K562 (cell line): Measurements from ENCODE around the gene ZNF593OS. TPM values are rescaled to one million over a fixed set of nuclear protein-coding genes. Genes with fewer than 3 reads are reported as not detected.
A peak's percentile ranks its signal among the peaks of the same experiment; 100 is the strongest.

Experiments
- CBFA2T3 ChIP-seq: fragments of 450-650 bp; IDR thresholded peaks from 2 replicates; pipeline ENCODE4 v1.6.1; 2017
- CEBPB ChIP-seq: fragments of 450-650 bp; IDR thresholded peaks from 2 replicates; pipeline ENCODE4 v1.6.1; 2016; ENCODE audit warnings: missing genetic modification characterization, missing compliant biosample characterization
- CTBP1 ChIP-seq: fragments of 450-650 bp; IDR thresholded peaks from 2 replicates; pipeline ENCODE4 v1.6.1; 2016; ENCODE audit warnings: borderline replicate concordance
- DDX20 ChIP-seq: fragments of 450-650 bp; IDR thresholded peaks from 2 replicates; pipeline ENCODE4 v1.6.1; 2016; ENCODE audit warnings: missing genetic modification characterization, low read depth, mild to moderate bottlenecking, missing compliant biosample characterization, moderate library complexity
- ETV6 ChIP-seq, 3 experiments: fragments of 150-350 bp in 1 of 3; sonication (generic) in 1 of 3; formaldehyde crosslinking in 1 of 3; IDR thresholded peaks; 2 replicates each; pipeline versions ENCODE4 v1.6.1 to v1.8.0; 2014 to 2022; ENCODE audit warnings: borderline replicate concordance in 2 of 3, low read depth in 2 of 3, antibody characterized with exemption in 1 of 3, low read length in 1 of 3, mild to moderate bottlenecking in 1 of 3, missing genetic modification reagents in 1 of 3
- ILF3 ChIP-seq: fragments of 450-650 bp; IDR thresholded peaks from 2 replicates; pipeline ENCODE4 v1.6.1; 2018; ENCODE audit warnings: antibody characterized with exemption, mild to moderate bottlenecking, moderate library complexity, borderline replicate concordance
- ILK ChIP-seq: fragments of 450-650 bp; IDR thresholded peaks from 2 replicates; pipeline ENCODE4 v1.6.1; 2016; ENCODE audit warnings: missing genetic modification characterization, low read depth, mild to moderate bottlenecking, missing compliant biosample characterization, moderate library complexity, borderline replicate concordance
- MEIS2 ChIP-seq: fragments of 450-650 bp; IDR thresholded peaks from 2 replicates; pipeline ENCODE4 v1.6.1; 2014; ENCODE audit warnings: mild to moderate bottlenecking; ENCODE audit not compliant: partially characterized antibody
- NFIC ChIP-seq: fragments of 450-650 bp; IDR thresholded peaks from 2 replicates; pipeline ENCODE4 v1.6.1; 2017; ENCODE audit warnings: mild to moderate bottlenecking, inconsistent platforms
- RB1 ChIP-seq: fragments of 450-650 bp; IDR thresholded peaks from 2 replicates; pipeline ENCODE4 v1.6.1; 2017; ENCODE audit warnings: low read depth, mild to moderate bottlenecking
- TAF7 ChIP-seq: fragments of 450-650 bp; IDR thresholded peaks from 2 replicates; pipeline ENCODE4 v1.6.1; 2016; ENCODE audit warnings: missing genetic modification characterization, missing compliant biosample characterization
- TAF9B ChIP-seq: fragments of 450-650 bp; IDR thresholded peaks from 2 replicates; pipeline ENCODE4 v1.6.1; 2018; ENCODE audit warnings: mild to moderate bottlenecking; ENCODE audit not compliant: partially characterized antibody
- TCF7L2 ChIP-seq: fragments of 150-350 bp; IDR thresholded peaks from 2 replicates; pipeline ENCODE4 v1.6.1; 2016; ENCODE audit warnings: low read depth, mild to moderate bottlenecking, low read length, moderate library complexity
- ZNF584 ChIP-seq: fragments of 200-800 bp; sonication (Bioruptor generic); IDR thresholded peaks from 2 replicates; pipeline ENCODE4 v1.6.1; 2016; ENCODE audit warnings: low read depth, mild to moderate bottlenecking, missing genetic modification characterization, missing compliant biosample characterization
- ZNF668 ChIP-seq: fragments of 250-450 bp; sonication (Bioruptor Pico); IDR thresholded peaks from 2 replicates; pipeline ENCODE4 v1.8.0; 2022; ENCODE audit warnings: mild to moderate bottlenecking, inconsistent platforms
- polyA plus RNA-seq, 8 experiments: library from polyadenylated mRNA; depleted of rRNA in 4 of 8; stranded (reverse) in 5 of 8; unstranded in 3 of 8; fragments of >200 nt; fragmentation: Nextera tagmentation in 2 of 8; fragmentation: Illumina TruSeq in 1 of 8; extraction: Ambion mirVana in 2 of 8; extraction: Trizol in 1 of 8; gene quantifications; 2 replicates each; pipeline versions ENCODE4 v1.2.1 to v1.2.3, GENCODE V29; 2011 to 2014; ENCODE audit warnings: inconsistent platforms in 1 of 8, missing spikeins in 1 of 8
- total RNA-seq, 7 experiments: library from RNA; depleted of rRNA in 6 of 7; stranded (reverse); fragments of >200 nt in 6 of 7; fragmentation: Illumina TruSeq in 2 of 7; extraction: Trizol in 2 of 7; gene quantifications; 2 replicates each; pipeline versions ENCODE4 v1.2.1 to v1.2.3, GENCODE V29; 2011 to 2021; ENCODE audit warnings: low replicate concordance in 1 of 7
- TF ChIP-seq, protein P1 (sequence below): fragments of 450-650 bp; IDR thresholded peaks from 2 replicates; pipeline ENCODE4 v1.6.1; 2017; ENCODE audit warnings: mild to moderate bottlenecking, moderate library complexity
- TF ChIP-seq, protein P2 (sequence below): fragments of 450-650 bp; IDR thresholded peaks from 2 replicates; pipeline ENCODE4 v1.6.1; 2018; ENCODE audit not compliant: partially characterized antibody

The ZNF593OS gene
- total and polyA plus RNA-seq, 9 of the 15 experiments (the other 6 are each of a cell fraction or from before 2014, with no cell fraction given) = 0.24 to 0.27 TPM; not detected in 7

DNA sequence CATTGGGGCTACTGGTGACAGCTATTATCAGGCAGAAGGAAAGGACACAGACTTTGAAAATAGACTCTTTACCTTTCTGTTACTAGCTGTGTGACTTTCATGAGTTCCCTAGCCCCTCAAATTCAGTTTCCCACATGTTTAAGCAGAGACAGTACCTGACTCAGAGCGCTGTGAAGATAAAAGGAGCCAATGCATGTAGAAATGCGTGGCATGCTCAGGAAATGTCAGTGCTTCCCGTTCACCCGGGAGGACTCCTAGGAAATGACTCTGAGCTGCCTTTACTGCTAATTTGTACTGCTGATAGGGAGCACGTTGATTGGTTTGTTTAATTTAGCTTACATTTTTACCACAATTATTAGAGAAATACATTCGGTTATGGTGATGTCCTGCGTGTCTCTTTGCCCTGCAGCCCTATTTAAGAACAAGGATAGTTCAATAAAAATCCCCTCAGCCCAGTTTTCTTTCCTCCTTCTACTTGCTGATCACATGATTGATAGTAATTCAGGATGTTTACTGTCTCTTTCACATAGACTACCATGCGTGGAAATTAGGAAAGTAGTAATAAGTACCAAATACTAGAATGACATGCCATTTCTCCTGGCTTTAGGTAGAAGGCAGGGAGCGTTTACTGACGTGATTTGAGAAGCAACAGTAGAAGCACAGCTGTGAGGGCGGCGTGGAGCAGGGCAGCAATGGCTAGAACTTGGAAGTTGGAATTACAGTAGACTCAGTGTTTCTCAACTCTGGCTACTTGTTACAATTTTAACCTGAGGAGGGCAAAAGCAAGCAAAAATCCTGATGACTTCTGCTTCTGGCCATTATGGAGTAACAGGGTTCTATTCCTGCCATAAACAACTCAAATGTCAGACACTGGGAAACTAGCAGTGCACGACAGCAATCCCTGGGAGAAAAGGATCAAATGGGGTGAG is 44.1 kb downstream of the ZNF593OS start (continued):
- TF ChIP-seq DDX20 (tag) (no peak), NFIC (0 out of 2 replicates have a peak, but pooled peaks have one; percentile 26), MEIS2 (peak; percentile 41), CBFA2T3 (no peak), TAF7 (tag) (peak; percentile 64; the same call in 1 of the 2 replicates), ILF3 (no peak), ZNF584 (CRISPR knock-in tag) (peak; percentile 58; the same call in 1 of the 2 replicates), CEBPB (0 out of 2 replicates have a peak, but pooled peaks have one; percentile 12), ILK (tag) (0 out of 2 replicates have a peak, but pooled peaks have one; percentile 16), ETV6 (IDR thresholded peaks at IDR 0.05; ENCODE audit: borderline replicate concordance in 1 of 2, low read depth in 2 of 2, low read length in 1 of 2) (0 out of 4 replicates have a peak, but pooled peaks of 1 of the 2 experiments have one; percentile 21), ETV6 (CRISPR knock-in tag; IDR thresholded peaks at IDR 0.05; ENCODE audit: borderline replicate concordance) (no peak), RB1 (0 out of 2 replicates have a peak, but pooled peaks have one; percentile 24), ZNF668 (CRISPR knock-in tag) (0 out of 2 replicates have a peak, but pooled peaks have one; percentile 69), TAF9B (peak; percentile 54), TCF7L2 (no peak), CTBP1 (no peak)
- TF ChIP-seq, protein P1, sequence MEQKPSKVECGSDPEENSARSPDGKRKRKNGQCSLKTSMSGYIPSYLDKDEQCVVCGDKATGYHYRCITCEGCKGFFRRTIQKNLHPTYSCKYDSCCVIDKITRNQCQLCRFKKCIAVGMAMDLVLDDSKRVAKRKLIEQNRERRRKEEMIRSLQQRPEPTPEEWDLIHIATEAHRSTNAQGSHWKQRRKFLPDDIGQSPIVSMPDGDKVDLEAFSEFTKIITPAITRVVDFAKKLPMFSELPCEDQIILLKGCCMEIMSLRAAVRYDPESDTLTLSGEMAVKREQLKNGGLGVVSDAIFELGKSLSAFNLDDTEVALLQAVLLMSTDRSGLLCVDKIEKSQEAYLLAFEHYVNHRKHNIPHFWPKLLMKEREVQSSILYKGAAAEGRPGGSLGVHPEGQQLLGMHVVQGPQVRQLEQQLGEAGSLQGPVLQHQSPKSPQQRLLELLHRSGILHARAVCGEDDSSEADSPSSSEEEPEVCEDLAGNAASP = no peak
- TF ChIP-seq, protein P2, sequence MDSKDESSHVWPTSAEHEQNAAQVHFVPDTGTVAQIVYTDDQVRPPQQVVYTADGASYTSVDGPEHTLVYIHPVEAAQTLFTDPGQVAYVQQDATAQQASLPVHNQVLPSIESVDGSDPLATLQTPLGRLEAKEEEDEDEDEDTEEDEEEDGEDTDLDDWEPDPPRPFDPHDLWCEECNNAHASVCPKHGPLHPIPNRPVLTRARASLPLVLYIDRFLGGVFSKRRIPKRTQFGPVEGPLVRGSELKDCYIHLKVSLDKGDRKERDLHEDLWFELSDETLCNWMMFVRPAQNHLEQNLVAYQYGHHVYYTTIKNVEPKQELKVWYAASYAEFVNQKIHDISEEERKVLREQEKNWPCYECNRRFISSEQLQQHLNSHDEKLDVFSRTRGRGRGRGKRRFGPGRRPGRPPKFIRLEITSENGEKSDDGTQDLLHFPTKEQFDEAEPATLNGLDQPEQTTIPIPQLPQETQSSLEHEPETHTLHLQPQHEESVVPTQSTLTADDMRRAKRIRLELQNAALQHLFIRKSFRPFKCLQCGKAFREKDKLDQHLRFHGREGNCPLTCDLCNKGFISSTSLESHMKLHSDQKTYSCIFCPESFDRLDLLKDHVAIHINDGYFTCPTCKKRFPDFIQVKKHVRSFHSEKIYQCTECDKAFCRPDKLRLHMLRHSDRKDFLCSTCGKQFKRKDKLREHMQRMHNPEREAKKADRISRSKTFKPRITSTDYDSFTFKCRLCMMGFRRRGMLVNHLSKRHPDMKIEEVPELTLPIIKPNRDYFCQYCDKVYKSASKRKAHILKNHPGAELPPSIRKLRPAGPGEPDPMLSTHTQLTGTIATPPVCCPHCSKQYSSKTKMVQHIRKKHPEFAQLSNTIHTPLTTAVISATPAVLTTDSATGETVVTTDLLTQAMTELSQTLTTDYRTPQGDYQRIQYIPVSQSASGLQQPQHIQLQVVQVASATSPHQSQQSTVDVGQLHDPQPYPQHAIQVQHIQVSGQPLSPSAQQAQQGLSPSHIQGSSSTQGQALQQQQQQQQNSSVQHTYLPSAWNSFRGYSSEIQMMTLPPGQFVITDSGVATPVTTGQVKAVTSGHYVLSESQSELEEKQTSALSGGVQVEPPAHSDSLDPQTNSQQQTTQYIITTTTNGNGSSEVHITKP = peak; percentile 5
